Smooth muscle cell (in vitro differentiated cells): ENCODE measurements around the gene C20orf144. TPM values are rescaled to one million over a fixed set of nuclear protein-coding genes. Genes with fewer than 3 reads are reported as not detected.

ENCODE experiments used
- DNase-seq: peaks from one replicate; lab custom pipeline; 2025; ENCODE audit not compliant: unreplicated experiment; lab: John Stamatoyannopoulos, UW
- H2AFZ ChIP-seq: fragments of 200-600 bp; sonication (generic); 2 replicates; pipeline ENCODE4 v1.6.0; 2016; ENCODE audit warnings: antibody characterized with exemption, low read depth, mild to moderate bottlenecking
- H3F3A ChIP-seq: fragments of 200-600 bp; sonication (generic); 2 replicates; pipeline ENCODE4 v1.6.0; 2017; ENCODE audit warnings: antibody characterized with exemption, low read depth
- H3K27ac ChIP-seq: fragments of 200-600 bp; sonication (generic); 2 replicates; pipeline ENCODE4 v1.5.1; 2016; ENCODE audit warnings: low read depth, mild to moderate bottlenecking
- H3K27me3 ChIP-seq: fragments of 200-600 bp; sonication (generic); 2 replicates; pipeline ENCODE4 v1.6.1; 2016; ENCODE audit warnings: low read depth, mild to moderate bottlenecking
- H3K36me3 ChIP-seq: fragments of 200-600 bp; sonication (generic); 2 replicates; pipeline ENCODE4 v1.5.1; 2016; ENCODE audit warnings: low read depth
- H3K4me1 ChIP-seq: fragments of 200-600 bp; sonication (generic); 2 replicates; pipeline ENCODE4 v1.5.1; 2016; ENCODE audit warnings: low read depth
- H3K4me2 ChIP-seq: fragments of 200-600 bp; sonication (generic); 2 replicates; pipeline ENCODE4 v1.6.0; 2016; ENCODE audit warnings: mild to moderate bottlenecking
- H3K4me3 ChIP-seq: fragments of 200-600 bp; sonication (generic); 2 replicates; pipeline ENCODE4 v1.5.1; 2016; ENCODE audit warnings: mild to moderate bottlenecking
- H3K79me2 ChIP-seq: fragments of 200-600 bp; sonication (generic); 2 replicates; pipeline ENCODE4 v1.6.0; 2016; ENCODE audit warnings: low read depth, mild to moderate bottlenecking
- H3K9ac ChIP-seq: fragments of 200-600 bp; sonication (generic); 2 replicates; pipeline ENCODE4 v1.6.0; 2016; ENCODE audit warnings: low read depth
- H3K9me3 ChIP-seq: fragments of 200-600 bp; sonication (generic); replicated peaks from 2 replicates; pipeline ENCODE4 v1.5.1; 2016; ENCODE audit warnings: low read depth
- H4K20me1 ChIP-seq: fragments of 200-600 bp; sonication (generic); 2 replicates; pipeline ENCODE4 v1.6.0; 2016; ENCODE audit warnings: low read depth
- CTCF ChIP-seq: fragments of 200-600 bp; sonication (generic); IDR thresholded peaks from 2 replicates; pipeline ENCODE4 v1.5.1; 2017; ENCODE audit warnings: borderline replicate concordance, mild to moderate bottlenecking, antibody characterized with exemption; ENCODE audit not compliant: insufficient read depth, poor library complexity, severe bottlenecking
- WGBS: methylation state at CpG from one replicate; pipeline ENCODE4 v1.1.7; 2016; ENCODE audit warnings: low lambda C conversion rate; 5-methylcytosine and 5-hydroxymethylcytosine counted together
- polyA plus RNA-seq: library from polyadenylated mRNA; unstranded; fragments of >200 nt; fragmentation: Nextera tagmentation; extraction: Ambion mirVana; gene quantifications from 2 replicates; pipeline ENCODE4 v1.2.1, GENCODE V29; 2016
- total RNA-seq: library from RNA; depleted of rRNA; stranded (reverse); fragments of >200 nt; gene quantifications from 2 replicates; pipeline ENCODE4 v1.2.3, GENCODE V29; 2014

Gene C20orf144
- total and polyA plus RNA-seq, 2 experiments from 2014 or later: 0.73 to 1.1 TPM

GRCh38 chr20:33667676-33668465, 5.7 kb downstream of the C20orf144 start:
- peak; percentile 80 for TF ChIP-seq CTCF
- H3K79me2 ChIP-seq: peaks cover 7% of the 10 kb centered on the region
- peaks cover 10% of the 10 kb centered on the region for H3K4me1 ChIP-seq
- H3K9me3 ChIP-seq: no peaks in the 10 kb centered on the region
- H4K20me1 ChIP-seq: peaks cover 17% of the 10 kb centered on the region
- H3K27me3 ChIP-seq: no peaks in the 10 kb centered on the region
- DNase-seq: peak; percentile 25
- H3K9ac ChIP-seq: no peak overlapping the region
- 59% methylated on average over 47 of the region's 47 CpGs for WGBS
- peak overlapping the region; percentile 41 for H3K4me3 ChIP-seq
- H3F3A ChIP-seq: peaks cover 15% of the 10 kb centered on the region
- H3K27ac ChIP-seq: no peak overlapping the region
- no peaks in the 10 kb centered on the region for H3K36me3 ChIP-seq
- no peak overlapping the region for H2AFZ ChIP-seq
- H3K4me2 ChIP-seq: peak overlapping the region; percentile 80

- 99% methylated on average over 13 of the region's 13 CpGs for WGBS
- DNase-seq: no peak
Observed at GRCh38 chr20:33668466-33669155, 6.5 kb downstream of the C20orf144 start.

GRCh38 chr20:33669224-33669623, 7.1 kb downstream of the C20orf144 start:
- no peak overlapping the region for H3K4me3 ChIP-seq
- DNase-seq: no peak
- no peaks in the 10 kb centered on the region for H3K27me3 ChIP-seq
- H3K4me2 ChIP-seq: no peak overlapping the region
- no peaks in the 10 kb centered on the region for H3K9me3 ChIP-seq
- H3F3A ChIP-seq: peaks cover 15% of the 10 kb centered on the region
- 97% methylated on average over 5 of the region's 5 CpGs for WGBS
- H3K79me2 ChIP-seq: peaks cover 19% of the 10 kb centered on the region
- H2AFZ ChIP-seq: no peak overlapping the region
- H4K20me1 ChIP-seq: peaks cover 21% of the 10 kb centered on the region
- no peaks in the 10 kb centered on the region for H3K36me3 ChIP-seq
- peaks cover 16% of the 10 kb centered on the region for H3K4me1 ChIP-seq
- H3K27ac ChIP-seq: no peak overlapping the region
- no peak overlapping the region for H3K9ac ChIP-seq
- no peak for TF ChIP-seq CTCF

More at GRCh38 chr20:33668466-33669155, 6.5 kb downstream of the C20orf144 start:
- no peaks in the 10 kb centered on the region for H3K9me3 ChIP-seq
- H4K20me1 ChIP-seq: peaks cover 21% of the 10 kb centered on the region
- no peaks in the 10 kb centered on the region for H3K27me3 ChIP-seq
- peaks cover 16% of the 10 kb centered on the region for H3K4me1 ChIP-seq
- H3K79me2 ChIP-seq: peaks cover 14% of the 10 kb centered on the region
- no peak for TF ChIP-seq CTCF
- no peak overlapping the region for H3K27ac ChIP-seq
- H3K4me2 ChIP-seq: no peak overlapping the region
- no peak overlapping the region for H2AFZ ChIP-seq
- H3K4me3 ChIP-seq: no peak overlapping the region
- H3K9ac ChIP-seq: no peak overlapping the region
- H3F3A ChIP-seq: peaks cover 15% of the 10 kb centered on the region
- no peaks in the 10 kb centered on the region for H3K36me3 ChIP-seq
